Hepatocyte (in vitro differentiated cells): ENCODE data around the gene CALML3.

Source experiments
- CTCF ChIP-seq: fragments of 200-600 bp; sonication (generic); IDR thresholded peaks from 2 replicates; pipeline ENCODE4 v1.5.1; 2016; ENCODE audit warnings: antibody characterized with exemption, mild to moderate bottlenecking; ENCODE audit not compliant: poor library complexity
- EZH2 ChIP-seq: fragments of 200-600 bp; sonication (generic); IDR thresholded peaks from 2 replicates; pipeline ENCODE4 v1.6.1; 2016; ENCODE audit warnings: antibody characterized with exemption, mild to moderate bottlenecking, borderline replicate concordance
- EZH2phosphoT487 ChIP-seq: fragments of 200-600 bp; sonication (generic); IDR thresholded peaks from one replicate; pipeline ENCODE4 v1.6.1; 2018; ENCODE audit warnings: antibody characterized with exemption, mild to moderate bottlenecking, low read depth, moderate library complexity; ENCODE audit not compliant: unreplicated experiment, severe bottlenecking

GRCh38 chr10:5499493-5500140 lies 25.1 kb upstream of the CALML3 start, which contains the start of gene CALML5:
- TF ChIP-seq CTCF, result no peak
- TF ChIP-seq EZH2, result no peak
- TF ChIP-seq EZH2phosphoT487, result no peak
